Lower leg skin (tissue), 4 donors: Measurements from ENCODE around the gene CTNNBL1. TPM values are rescaled to one million over a fixed set of nuclear protein-coding genes. Genes with fewer than 3 reads are reported as not detected.

Source experiments
- DNase-seq, 2 donors: peaks; one replicate each; pipeline ENCODE4 v3.0.0-alpha.2; 2019; ENCODE audit warnings: low spot score in 2 of 2
- H3K4me3 ChIP-seq: fragments of 200-600 bp; sonication (generic); 2 replicates; pipeline ENCODE4 v1.5.1; 2017; ENCODE audit warnings: mild to moderate bottlenecking, low read depth; ENCODE audit not compliant: poor library complexity, severe bottlenecking
- POLR2A ChIP-seq, 2 donors: fragments of 450-650 bp; IDR thresholded peaks; one replicate each; pipeline ENCODE4 v1.6.1; 2016 to 2017; ENCODE audit warnings: antibody characterized with exemption in 2 of 2, mild to moderate bottlenecking in 1 of 2, moderate library complexity in 1 of 2
- WGBS, 2 donors: methylation state at CpG; one replicate each; pipeline ENCODE4 v1.1.5; 2018; 5-methylcytosine and 5-hydroxymethylcytosine counted together
- intact Hi-C: fragments of 100-400 bp; cut with DNase I; formaldehyde crosslinking; loops from one replicate; pipeline ENCODE4 v1.15.0; 2023; ENCODE audit warnings: low total_unique reads
- total RNA-seq, 4 donors: library from RNA; depleted of rRNA; stranded (reverse); fragments of >200 nt; gene quantifications; one replicate each; pipeline ENCODE4 v1.1.0, GENCODE V29; 2016
- TF ChIP-seq, protein P1 (sequence below), 3 donors: fragments of 450-650 bp; IDR thresholded peaks; one replicate each; pipeline ENCODE4 v1.5.1; 2016; ENCODE audit warnings: antibody characterized with exemption in 3 of 3, mild to moderate bottlenecking in 3 of 3, moderate library complexity in 2 of 3

The CTNNBL1 gene
- total RNA-seq, 4 donors from 2014 or later: 22.0 to 35.0 (median 27.5) TPM

DNA sequence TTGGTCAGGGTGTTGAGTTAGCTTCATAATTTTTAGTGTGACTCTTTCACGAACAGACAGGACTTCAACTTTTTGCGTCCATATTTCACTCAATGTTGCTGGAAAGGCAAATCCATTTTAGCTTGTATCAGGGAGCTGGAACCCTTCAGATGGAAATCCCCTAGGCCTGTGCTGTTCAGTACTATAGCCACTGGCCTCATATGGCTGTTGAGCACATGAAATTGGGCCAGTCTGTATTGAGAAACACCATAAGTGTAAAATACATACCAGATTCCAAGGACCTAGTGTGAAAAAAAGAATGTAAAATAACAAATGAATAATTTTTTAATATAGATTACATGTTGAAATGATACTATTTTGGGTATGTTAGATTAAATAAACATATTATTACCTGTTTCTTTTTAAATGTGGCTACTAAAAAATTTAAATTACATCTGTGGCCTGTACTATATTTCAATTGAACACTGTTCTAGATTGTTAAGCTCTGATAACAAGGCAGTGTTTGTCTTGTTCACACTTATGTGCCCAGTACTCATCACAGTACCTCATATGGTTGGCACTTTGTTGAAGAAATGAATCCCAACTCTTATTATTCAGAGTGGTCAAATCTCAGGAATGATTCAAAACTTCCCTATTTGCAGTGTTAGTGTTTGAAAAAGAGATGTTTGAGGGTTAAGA lies 34.3 kb downstream of the CTNNBL1 start:
- WGBS, 2 donors: 91 to 92% methylated on average over 2 of the region's 2 CpGs
- no peak for DNase-seq
- TF ChIP-seq, protein P1, sequence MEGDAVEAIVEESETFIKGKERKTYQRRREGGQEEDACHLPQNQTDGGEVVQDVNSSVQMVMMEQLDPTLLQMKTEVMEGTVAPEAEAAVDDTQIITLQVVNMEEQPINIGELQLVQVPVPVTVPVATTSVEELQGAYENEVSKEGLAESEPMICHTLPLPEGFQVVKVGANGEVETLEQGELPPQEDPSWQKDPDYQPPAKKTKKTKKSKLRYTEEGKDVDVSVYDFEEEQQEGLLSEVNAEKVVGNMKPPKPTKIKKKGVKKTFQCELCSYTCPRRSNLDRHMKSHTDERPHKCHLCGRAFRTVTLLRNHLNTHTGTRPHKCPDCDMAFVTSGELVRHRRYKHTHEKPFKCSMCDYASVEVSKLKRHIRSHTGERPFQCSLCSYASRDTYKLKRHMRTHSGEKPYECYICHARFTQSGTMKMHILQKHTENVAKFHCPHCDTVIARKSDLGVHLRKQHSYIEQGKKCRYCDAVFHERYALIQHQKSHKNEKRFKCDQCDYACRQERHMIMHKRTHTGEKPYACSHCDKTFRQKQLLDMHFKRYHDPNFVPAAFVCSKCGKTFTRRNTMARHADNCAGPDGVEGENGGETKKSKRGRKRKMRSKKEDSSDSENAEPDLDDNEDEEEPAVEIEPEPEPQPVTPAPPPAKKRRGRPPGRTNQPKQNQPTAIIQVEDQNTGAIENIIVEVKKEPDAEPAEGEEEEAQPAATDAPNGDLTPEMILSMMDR (IDR thresholded peaks at IDR 0.05): no peak
- no peak for TF ChIP-seq POLR2A (IDR thresholded peaks at IDR 0.05)
- H3K4me3 ChIP-seq: no peak overlapping the region
- intact Hi-C loops: no loop called here

DNA sequence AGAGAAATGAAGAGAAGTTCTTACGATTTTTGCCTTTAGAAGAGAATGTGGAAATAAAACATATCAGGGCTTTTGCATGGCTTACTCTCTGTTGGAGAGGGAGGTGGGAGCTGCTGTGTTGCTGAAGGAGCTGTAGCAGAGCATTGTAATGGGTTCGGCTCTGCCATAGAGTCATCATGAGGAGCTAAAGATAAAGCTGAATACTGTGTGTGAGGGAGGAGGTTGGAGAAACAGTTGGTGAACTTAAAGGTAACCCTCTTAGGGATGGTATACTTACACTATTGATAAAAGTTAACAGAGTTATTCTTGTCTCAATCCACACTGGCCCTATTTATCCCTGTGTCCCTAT lies 34.8 kb downstream of the CTNNBL1 start:
- TF ChIP-seq, protein P1 (IDR thresholded peaks at IDR 0.05): no peak
- TF ChIP-seq POLR2A (IDR thresholded peaks at IDR 0.05): no peak
- intact Hi-C loops: no loop called here
- 84 to 85% methylated on average over 2 of the region's 2 CpGs for WGBS, 2 donors
- no peak for DNase-seq
- H3K4me3 ChIP-seq: no peak overlapping the region

DNA sequence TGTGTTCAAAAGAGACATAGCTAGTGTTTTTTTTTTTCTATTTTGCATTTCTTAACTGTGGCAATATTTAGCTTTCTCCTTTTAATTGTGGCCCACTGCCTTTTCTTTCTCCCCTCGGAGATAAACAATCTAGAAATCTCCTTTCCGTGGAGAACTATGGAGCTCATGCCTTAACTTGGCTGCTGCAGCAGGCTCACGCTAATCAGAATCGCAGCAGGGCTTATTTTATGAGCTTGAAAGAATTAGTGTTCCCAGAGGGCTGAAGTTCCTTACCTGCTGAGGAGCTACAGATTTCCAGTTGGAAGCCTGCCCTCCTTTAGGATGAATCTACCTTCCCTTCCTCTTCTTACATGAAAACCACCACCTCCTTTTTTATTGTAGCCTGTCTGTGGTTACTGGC lies 35.6 kb downstream of the CTNNBL1 start:
- no peak overlapping the region for H3K4me3 ChIP-seq
- TF ChIP-seq, protein P1 (IDR thresholded peaks at IDR 0.05): no peak
- TF ChIP-seq POLR2A (IDR thresholded peaks at IDR 0.05): no peak
- no peak for DNase-seq
- intact Hi-C loops: no loop called here
- WGBS, 2 donors: 38 to 65% methylated on average over 4 of the region's 4 CpGs

DNA sequence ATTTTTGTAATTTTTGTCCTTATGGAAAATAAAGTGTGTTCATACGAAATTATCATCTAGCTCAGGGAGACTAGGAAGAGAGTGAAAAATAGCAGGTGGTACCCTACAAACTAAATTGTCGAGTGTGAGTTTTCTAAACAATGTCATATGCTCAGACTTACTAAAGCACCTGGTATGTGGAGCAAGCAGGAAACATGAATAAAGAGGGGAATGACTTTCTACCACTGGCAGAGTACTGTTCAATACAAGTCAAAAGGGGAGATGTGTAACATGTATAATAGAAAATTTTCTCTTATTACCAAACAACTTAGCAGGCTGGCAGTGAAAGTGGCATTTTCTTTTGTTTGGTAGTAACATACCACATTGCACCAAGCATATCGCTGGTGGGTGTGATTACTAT lies 36.1 kb downstream of the CTNNBL1 start:
- intact Hi-C loops: no loop called here
- DNase-seq: no peak
- TF ChIP-seq, protein P1 (IDR thresholded peaks at IDR 0.05): no peak
- TF ChIP-seq POLR2A (IDR thresholded peaks at IDR 0.05): no peak
- 75 to 76% methylated on average over 3 of the region's 3 CpGs for WGBS, 2 donors
- H3K4me3 ChIP-seq: no peak overlapping the region

DNA sequence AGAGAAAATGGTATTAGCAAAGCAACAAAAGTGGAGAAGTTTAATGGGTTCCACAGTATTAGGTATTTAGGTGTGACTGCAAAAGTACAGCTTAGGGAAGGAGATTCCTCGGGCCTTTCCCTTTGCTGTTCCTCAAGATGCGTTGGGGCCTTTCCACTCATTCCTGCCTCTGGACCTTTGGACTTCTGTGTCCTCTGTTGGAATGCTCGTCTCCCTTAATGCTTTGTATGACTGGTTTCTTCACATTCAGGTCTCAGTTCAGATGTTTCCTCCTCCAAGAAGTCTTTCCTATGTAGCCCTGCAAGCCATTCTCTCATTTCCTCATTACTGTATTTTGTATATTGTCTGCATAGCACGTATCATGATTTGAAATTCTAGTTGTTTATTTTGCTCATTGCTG lies 39.6 kb downstream of the CTNNBL1 start:
- intact Hi-C loops: no loop called here
- 87 to 90% methylated on average over 4 of the region's 4 CpGs for WGBS, 2 donors
- no peak for DNase-seq
- H3K4me3 ChIP-seq: no peak overlapping the region
- TF ChIP-seq POLR2A (IDR thresholded peaks at IDR 0.05): no peak
- TF ChIP-seq, protein P1 (IDR thresholded peaks at IDR 0.05): no peak
